Chondrocyte (in vitro differentiated cells): ENCODE data around the gene L1TD1. TPM values are rescaled to one million over a fixed set of nuclear protein-coding genes. Genes with fewer than 3 reads are reported as not detected.
"Not testable (repeated sequence)": the region's sequence is repeated elsewhere in the genome, so short reads cannot be mapped to it uniquely, and the experiment has no call there.

Experiments used
- DNase-seq: peaks from one replicate; pipeline ENCODE4 v3.0.0; 2021; ENCODE audit warnings: mixed read lengths, low spot score
- H3K27ac Mint-ChIP-seq: one replicate; pipeline ENCODE4 v1.8.0; 2021; ENCODE audit warnings: mild to moderate bottlenecking, moderate library complexity, mixed read lengths; ENCODE audit not compliant: unreplicated experiment
- H3K27me3 Mint-ChIP-seq: 2 replicates; pipeline ENCODE4 v1.8.0; 2021; ENCODE audit warnings: low read depth, mixed read lengths
- H3K36me3 Mint-ChIP-seq: 2 replicates; pipeline ENCODE4 v1.8.0; 2021; ENCODE audit warnings: low read depth, mixed read lengths
- H3K4me1 Mint-ChIP-seq: 2 replicates; pipeline ENCODE4 v1.8.0; 2021; ENCODE audit warnings: low read depth, mild to moderate bottlenecking, mixed read lengths
- H3K4me3 Mint-ChIP-seq: one replicate; pipeline ENCODE4 v1.8.0; 2021; ENCODE audit warnings: mild to moderate bottlenecking, moderate library complexity, mixed read lengths; ENCODE audit not compliant: unreplicated experiment
- H3K9me3 Mint-ChIP-seq: 2 replicates; pipeline ENCODE4 v1.8.0; 2021; ENCODE audit warnings: low read depth, mixed read lengths
- CTCF ChIP-seq: fragments of 200-600 bp; sonication (generic); IDR thresholded peaks from 2 replicates; pipeline ENCODE4 v1.5.0; 2021; ENCODE audit warnings: antibody characterized with exemption, mild to moderate bottlenecking, moderate library complexity
- total RNA-seq: library from RNA; stranded (reverse); gene quantifications from 3 replicates; pipeline ENCODE4 v1.2.1, GENCODE V29; 2021

The L1TD1 gene
- total RNA-seq, 1 donor from 2014 or later = 0.12 TPM

GRCh38 chr1:62238507-62238906, 43.9 kb downstream of the L1TD1 start:
- Mint-ChIP-seq H3K4me1 (peaks cover 35% of the 10 kb centered on the region), H3K4me3 (no peak overlapping the region), H3K36me3 (no peaks in the 10 kb centered on the region), H3K27ac (no peak overlapping the region), H3K9me3 (no peaks in the 10 kb centered on the region), H3K27me3 (no peaks in the 10 kb centered on the region)
- TF ChIP-seq CTCF = no peak
- no peak for DNase-seq

DNA sequence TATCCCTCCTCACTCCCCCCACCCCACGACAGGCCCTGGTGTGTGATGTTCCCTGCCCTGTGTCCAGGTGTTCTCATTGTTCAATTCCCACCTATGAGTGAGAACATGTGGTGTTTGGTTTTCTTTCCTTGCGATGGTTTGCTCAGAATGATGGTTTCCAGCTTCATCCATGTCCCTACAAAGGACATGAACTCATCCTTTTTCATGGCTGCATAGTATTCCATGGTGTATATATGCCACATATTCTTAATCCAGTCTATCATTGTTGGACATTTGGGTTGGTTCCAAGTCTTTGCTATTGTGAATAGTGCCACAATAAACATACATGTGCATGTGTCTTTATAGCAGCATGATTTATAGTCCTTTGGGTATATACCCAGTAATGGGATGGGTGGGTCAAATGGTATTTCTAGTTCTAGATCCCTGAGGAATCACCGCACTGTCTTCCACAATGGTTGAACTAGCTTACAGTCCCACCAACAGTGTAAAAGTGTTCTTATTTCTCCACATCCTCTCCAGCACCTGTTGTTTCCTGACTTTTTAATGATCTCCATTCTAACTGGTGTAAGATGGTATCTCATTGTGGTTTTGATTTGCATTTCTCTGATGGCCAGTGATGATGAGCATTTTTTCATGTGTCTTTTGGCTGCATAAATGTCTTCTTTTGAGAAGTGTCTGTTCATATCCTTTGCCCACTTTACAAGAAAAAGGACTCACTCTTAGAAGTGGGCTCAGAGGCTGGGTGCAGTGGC, 45.2 kb downstream of the L1TD1 start:
- not testable (repeated sequence) for H3K4me3 Mint-ChIP-seq, H3K9me3 Mint-ChIP-seq, H3K36me3 Mint-ChIP-seq

GRCh38 chr1:62240651-62241370, 46.2 kb downstream of the L1TD1 start:
- DNase-seq = no peak
- no peaks in the 10 kb centered on the region for H3K27me3 Mint-ChIP-seq
- H3K36me3 Mint-ChIP-seq = no peaks in the 10 kb centered on the region
- H3K4me3 Mint-ChIP-seq = no peak overlapping the region
- H3K4me1 Mint-ChIP-seq = peaks cover 34% of the 10 kb centered on the region
- no peak for TF ChIP-seq CTCF
- H3K27ac Mint-ChIP-seq = no peak overlapping the region
- no peaks in the 10 kb centered on the region for H3K9me3 Mint-ChIP-seq

More for the DNA sequence above, 45.2 kb downstream of the L1TD1 start:
- H3K27me3 Mint-ChIP-seq, DNase-seq, H3K27ac Mint-ChIP-seq: not testable (repeated sequence)
- H3K4me1 Mint-ChIP-seq = peaks cover 35% of the 10 kb centered on the region

GRCh38 chr1:62241371-62242131, 46.9 kb downstream of the L1TD1 start:
- H3K9me3 Mint-ChIP-seq = no peaks in the 10 kb centered on the region
- H3K27me3 Mint-ChIP-seq = no peaks in the 10 kb centered on the region
- H3K36me3 Mint-ChIP-seq = no peaks in the 10 kb centered on the region
- TF ChIP-seq CTCF = no peak
- no peak overlapping the region for H3K27ac Mint-ChIP-seq
- no peak overlapping the region for H3K4me3 Mint-ChIP-seq
- DNase-seq = no peak
- H3K4me1 Mint-ChIP-seq = peaks cover 31% of the 10 kb centered on the region

GRCh38 chr1:62244380-62244779, 49.7 kb downstream of the L1TD1 start:
- peaks cover 13% of the 10 kb centered on the region for H3K4me1 Mint-ChIP-seq
- not testable (repeated sequence) for H3K27ac Mint-ChIP-seq, H3K9me3 Mint-ChIP-seq, H3K36me3 Mint-ChIP-seq, H3K4me3 Mint-ChIP-seq, DNase-seq, H3K27me3 Mint-ChIP-seq

- no peak for DNase-seq
- no peaks in the 10 kb centered on the region for H3K36me3 Mint-ChIP-seq
- H3K4me3 Mint-ChIP-seq = no peak overlapping the region
- no peak for TF ChIP-seq CTCF
- no peaks in the 10 kb centered on the region for H3K9me3 Mint-ChIP-seq
- H3K27me3 Mint-ChIP-seq = no peaks in the 10 kb centered on the region
- peaks cover 13% of the 10 kb centered on the region for H3K4me1 Mint-ChIP-seq
- H3K27ac Mint-ChIP-seq = no peak overlapping the region
Measured at GRCh38 chr1:62245201-62245600, 50.6 kb downstream of the L1TD1 start.
